Measurements from ENCODE around the gene CNIH2. TPM values are rescaled to one million over a fixed set of nuclear protein-coding genes. Genes with fewer than 3 reads are reported as not detected.

CNIH2 gene
- total RNA-seq (2.1 and 2.7 TPM in 2 replicates), polyA plus RNA-seq (3.3 and 8.9 TPM in 2 replicates)

GRCh38 chr11:66277471-66278362 lies at the start of gene CNIH2:
Gene CNIH2, plus strand, starts transcription at chr11:66278175. Its CDS starts 282 bp downstream, at chr11:66278457.
- peak; percentile 16 to 67 for DNase-seq (ENCODE audit: low read depth in 1 of 2, low spot score in 1 of 2)
- peaks cover 13% of the 10 kb centered on the region for H3K27me3 ChIP-seq
- H3K36me3 ChIP-seq: peaks cover 24% of the 10 kb centered on the region
- no peak for TF ChIP-seq CTCF (IDR thresholded peaks at IDR 0.05; ENCODE audit: low read depth, low read length)
- H3K4me1 ChIP-seq (ENCODE audit: low read depth): no peaks in the 10 kb centered on the region
- no peak within 1 kb of the TSS for H3K27ac ChIP-seq
- peak within 1 kb of the TSS; percentile 41 for H3K4me3 ChIP-seq
- no peaks in the 10 kb centered on the region for H3K9me3 ChIP-seq (ENCODE audit: low read depth)

- Histone ChIP-seq H3K4me1 (ENCODE audit: low read depth) (no peaks in the 10 kb centered on the region), H3K27ac (no peak overlapping the region), H3K36me3 (peaks cover 11% of the 10 kb centered on the region), H3K27me3 (no peaks in the 10 kb centered on the region), H3K9me3 (ENCODE audit: low read depth) (no peaks in the 10 kb centered on the region), H3K4me3 (no peak overlapping the region)
- DNase-seq (ENCODE audit: low read depth in 1 of 2, low spot score in 1 of 2): no peak
- no peak for TF ChIP-seq CTCF (IDR thresholded peaks at IDR 0.05; ENCODE audit: low read depth, low read length)
Observed at GRCh38 chr11:66228521-66228920, 49.5 kb upstream of the CNIH2 start.

GRCh38 chr11:66230156-66230555 lies 47.8 kb upstream of the CNIH2 start:
- no peaks in the 10 kb centered on the region for H3K4me1 ChIP-seq (ENCODE audit: low read depth)
- H3K9me3 ChIP-seq (ENCODE audit: low read depth): no peaks in the 10 kb centered on the region
- peaks cover 19% of the 10 kb centered on the region for H3K36me3 ChIP-seq
- no peak overlapping the region for H3K27ac ChIP-seq
- no peak overlapping the region for H3K4me3 ChIP-seq
- DNase-seq (ENCODE audit: low read depth in 1 of 2, low spot score in 1 of 2): no peak
- no peaks in the 10 kb centered on the region for H3K27me3 ChIP-seq
- TF ChIP-seq CTCF (IDR thresholded peaks at IDR 0.05; ENCODE audit: low read depth, low read length): no peak

- H3K36me3 ChIP-seq: peaks cover 19% of the 10 kb centered on the region
- H3K27ac ChIP-seq: no peak overlapping the region
- H3K9me3 ChIP-seq (ENCODE audit: low read depth): no peaks in the 10 kb centered on the region
- H3K4me3 ChIP-seq: no peak overlapping the region
- no peak for TF ChIP-seq CTCF (IDR thresholded peaks at IDR 0.05; ENCODE audit: low read depth, low read length)
- H3K4me1 ChIP-seq (ENCODE audit: low read depth): no peaks in the 10 kb centered on the region
- DNase-seq (ENCODE audit: low read depth in 1 of 2, low spot score in 1 of 2): no peak
- H3K27me3 ChIP-seq: no peaks in the 10 kb centered on the region
Observed at GRCh38 chr11:66230978-66231377, 47.0 kb upstream of the CNIH2 start.

- Histone ChIP-seq H3K36me3 (peaks cover 19% of the 10 kb centered on the region), H3K4me1 (ENCODE audit: low read depth) (no peaks in the 10 kb centered on the region), H3K27ac (no peak overlapping the region), H3K27me3 (no peaks in the 10 kb centered on the region), H3K4me3 (no peak overlapping the region), H3K9me3 (ENCODE audit: low read depth) (no peaks in the 10 kb centered on the region)
- TF ChIP-seq CTCF (IDR thresholded peaks at IDR 0.05; ENCODE audit: low read depth, low read length): no peak
- no peak for DNase-seq (ENCODE audit: low read depth in 1 of 2, low spot score in 1 of 2)
Observed at GRCh38 chr11:66231561-66231960, 46.4 kb upstream of the CNIH2 start.
